Activated CD4-positive, alpha-beta memory T cell treated with anti-CD3 and anti-CD28 coated beads for 36 hours (primary cell): ENCODE measurements around the gene SALL2. TPM values are rescaled to one million over a fixed set of nuclear protein-coding genes. Genes with fewer than 3 reads are reported as not detected.

Experiments used
- CTCF ChIA-PET: fragments of 350-600 bp; sonication (Branson Sonifier 250); formaldehyde crosslinking; loops from one replicate; lab custom pipeline; 2021; ENCODE audit warnings: antibody characterized with exemption, inconsistent platforms; lab: Charles Lee
- POLR2A ChIA-PET: fragments of 350-600 bp; sonication (Branson Sonifier 250); formaldehyde crosslinking; loops from one replicate; lab custom pipeline; 2021; ENCODE audit warnings: antibody characterized with exemption; lab: Charles Lee
- DNase-seq: peaks from one replicate; pipeline ENCODE4 v3.0.0-alpha.2; 2020
- H3K27ac Mint-ChIP-seq: one replicate; pipeline ENCODE4 v1.8.0; 2021; ENCODE audit warnings: mixed read lengths
- H3K27me3 Mint-ChIP-seq: one replicate; pipeline ENCODE4 v1.8.0; 2021; ENCODE audit warnings: mixed read lengths
- H3K36me3 Mint-ChIP-seq: one replicate; pipeline ENCODE4 v1.8.0; 2021; ENCODE audit warnings: mixed read lengths
- H3K4me1 Mint-ChIP-seq: one replicate; pipeline ENCODE4 v1.8.0; 2021; ENCODE audit warnings: low read depth, mixed read lengths
- H3K4me3 Mint-ChIP-seq: one replicate; pipeline ENCODE4 v1.8.0; 2021; ENCODE audit warnings: mild to moderate bottlenecking, mixed read lengths
- H3K9me3 Mint-ChIP-seq: one replicate; pipeline ENCODE4 v1.8.0; 2021; ENCODE audit warnings: mixed read lengths
- intact Hi-C: fragments of 100-400 bp; cut with micrococcal nuclease; formaldehyde crosslinking; loops from one replicate; pipeline ENCODE4 v1.15.1; 2023
- total RNA-seq, 2 experiments: library from RNA; stranded (reverse); gene quantifications; one replicate each; pipeline ENCODE4 v1.2.3, GENCODE V29; 2021

The SALL2 gene
- total RNA-seq, 2 experiments from 2014 or later = 4.4 to 4.8 TPM

DNA sequence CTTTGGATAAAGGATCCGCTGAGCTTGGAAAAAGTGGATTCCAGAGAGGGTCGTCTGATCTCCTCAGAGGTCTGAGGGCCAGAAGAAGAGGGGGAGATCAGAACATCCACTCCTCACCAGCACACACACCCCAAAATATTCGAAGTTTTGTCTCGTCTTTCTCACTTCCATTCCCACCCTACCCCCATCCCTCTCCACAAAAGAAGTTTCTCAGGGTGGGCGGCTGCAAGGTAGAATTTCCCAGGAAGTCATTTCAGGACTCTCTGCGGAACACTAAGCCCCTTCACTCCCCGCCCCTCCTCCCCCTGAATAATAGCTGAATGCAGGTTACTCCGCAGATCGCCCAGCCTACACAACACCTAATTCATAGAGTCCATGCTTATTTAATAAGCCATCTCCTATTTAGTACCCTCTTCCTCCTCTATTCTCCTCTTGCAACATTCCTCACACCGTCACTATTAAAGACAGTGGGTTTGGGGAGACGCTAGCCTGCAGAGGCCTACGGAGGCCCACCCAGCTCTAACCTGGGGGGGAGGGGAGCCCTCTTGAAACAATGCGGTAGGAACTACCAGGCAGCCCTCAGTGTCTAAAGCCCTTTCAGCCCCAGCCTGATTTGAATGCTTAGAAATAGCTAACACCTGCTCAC, 649 bp upstream of the SALL2 start:
- intact Hi-C loops = loop anchor here (1.0 kb wide), 1 partner anchor 15 kb away; the partner anchor contains the start of gene METTL3
- peaks cover 10% of the 10 kb centered on the region for H3K4me1 Mint-ChIP-seq
- ChIA-PET CTCF (interaction anchor here (0.7 to 2.0 kb wide), 6 partner anchors 16 to 71 kb away, joined by 3 to 19 read pairs (median 6); partner anchors contain the start of genes CHD8 and METTL3), POLR2A (interaction anchor here (0.8 to 1.9 kb wide), 3 partner anchors 16 to 25 kb away, joined by 3 to 6 read pairs (median 3); partner anchors contain the start of gene METTL3)
- H3K36me3 Mint-ChIP-seq = no peaks in the 10 kb centered on the region
- no peak overlapping the region for H3K27ac Mint-ChIP-seq
- no peaks in the 10 kb centered on the region for H3K27me3 Mint-ChIP-seq
- H3K9me3 Mint-ChIP-seq = no peaks in the 10 kb centered on the region
- peak overlapping the region; percentile 77 for H3K4me3 Mint-ChIP-seq
- no peak for DNase-seq

DNA sequence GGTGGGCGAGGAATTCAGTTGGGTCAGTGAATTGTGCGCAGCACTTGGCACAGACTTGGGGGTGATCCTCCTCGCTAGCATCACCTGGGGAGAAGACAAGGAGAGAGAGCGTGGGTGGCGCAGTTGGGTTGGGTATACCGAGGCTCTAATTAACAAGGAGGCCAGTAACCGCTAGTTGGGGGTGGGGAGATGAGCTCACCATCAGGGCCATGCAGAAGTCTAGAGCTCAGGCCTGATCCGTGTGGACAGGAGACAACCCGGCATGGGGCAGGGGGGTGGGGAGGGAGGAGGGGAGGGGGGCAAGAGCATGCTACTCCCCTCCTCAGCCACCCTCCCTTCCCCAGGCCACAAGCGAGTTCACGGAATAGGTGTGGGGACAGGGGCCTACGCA, 580 bp downstream of the SALL2 start:
- Mint-ChIP-seq H3K27me3 (no peaks in the 10 kb centered on the region), H3K36me3 (no peaks in the 10 kb centered on the region), H3K27ac (no peak overlapping the region), H3K4me3 (peak overlapping the region; percentile 77), H3K9me3 (no peaks in the 10 kb centered on the region), H3K4me1 (peaks cover 10% of the 10 kb centered on the region)
- intact Hi-C loops = no loop called here
- peak; percentile 18 for DNase-seq
- ChIA-PET CTCF (interaction anchor here (0.6 to 2.0 kb wide), 6 partner anchors 14 to 1662 kb away, joined by 3 to 19 read pairs (median 6); partner anchors contain the start of genes CHD8 and METTL3), POLR2A (interaction anchor here (0.7 to 1.9 kb wide), 4 partner anchors 15 to 141 kb away, joined by 3 to 6 read pairs (median 3); partner anchors contain the start of gene METTL3)

- Mint-ChIP-seq H3K4me3 (peak overlapping the region; percentile 77), H3K27ac (no peak overlapping the region), H3K9me3 (no peaks in the 10 kb centered on the region), H3K4me1 (peaks cover 10% of the 10 kb centered on the region), H3K27me3 (no peaks in the 10 kb centered on the region), H3K36me3 (no peaks in the 10 kb centered on the region)
- ChIA-PET CTCF (interaction anchor here (0.6 to 2.0 kb wide), 4 partner anchors 9 to 1663 kb away, joined by 3 to 19 read pairs (median 3); no protein-coding TSS in a partner anchor), POLR2A (interaction anchor here (1.6 to 1.9 kb wide), 2 partner anchors 14 to 22 kb away, joined by 3 to 6 read pairs; partner anchors contain the start of gene METTL3)
- intact Hi-C loops = no loop called here
- DNase-seq = no peak
These were observed 1.3 kb downstream of the SALL2 start for GRCh38 chr14:21524575-21525490.

- Mint-ChIP-seq H3K4me3 (no peak overlapping the region), H3K27ac (no peak overlapping the region), H3K27me3 (no peaks in the 10 kb centered on the region), H3K4me1 (peaks cover 10% of the 10 kb centered on the region), H3K9me3 (no peaks in the 10 kb centered on the region), H3K36me3 (no peaks in the 10 kb centered on the region)
- POLR2A ChIA-PET = no interaction called here
- CTCF ChIA-PET = interaction anchor here (1.0 to 1.6 kb wide), 2 partner anchors 25 to 46 kb away, joined by 3 to 10 read pairs; partner anchors contain the start of gene TOX4
- DNase-seq = no peak
- intact Hi-C loops = no loop called here
These were observed 2.9 kb downstream of the SALL2 start for GRCh38 chr14:21523203-21523602.

DNA sequence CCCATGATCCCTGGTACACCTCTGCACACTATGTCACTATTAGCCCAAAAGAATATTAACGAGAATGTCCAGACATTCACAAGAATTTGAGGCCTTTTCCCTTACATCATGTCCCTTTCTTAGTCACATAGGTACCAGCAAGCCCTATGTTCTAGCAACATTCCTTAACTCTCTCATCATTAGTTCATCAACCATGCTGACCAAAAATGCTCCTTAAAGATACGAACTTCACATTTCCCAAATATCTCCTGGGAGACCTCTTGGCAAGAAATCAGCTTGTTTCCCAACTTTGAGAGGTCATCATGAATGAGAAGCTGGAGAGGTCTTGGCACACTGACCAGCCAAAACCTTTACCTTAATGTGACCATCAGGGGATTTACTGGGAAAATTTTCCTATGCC, 4.6 kb downstream of the SALL2 start:
- H3K27me3 Mint-ChIP-seq = no peaks in the 10 kb centered on the region
- DNase-seq = no peak
- intact Hi-C loops = no loop called here
- no peak overlapping the region for H3K4me3 Mint-ChIP-seq
- CTCF ChIA-PET = no interaction called here
- H3K9me3 Mint-ChIP-seq = no peaks in the 10 kb centered on the region
- peaks cover 4% of the 10 kb centered on the region for H3K4me1 Mint-ChIP-seq
- no peak overlapping the region for H3K27ac Mint-ChIP-seq
- no peaks in the 10 kb centered on the region for H3K36me3 Mint-ChIP-seq
- POLR2A ChIA-PET = interaction anchor here (0.7 kb wide), 1 partner anchor 11 kb away, joined by 3 read pairs; the partner anchor contains the start of gene METTL3

DNA sequence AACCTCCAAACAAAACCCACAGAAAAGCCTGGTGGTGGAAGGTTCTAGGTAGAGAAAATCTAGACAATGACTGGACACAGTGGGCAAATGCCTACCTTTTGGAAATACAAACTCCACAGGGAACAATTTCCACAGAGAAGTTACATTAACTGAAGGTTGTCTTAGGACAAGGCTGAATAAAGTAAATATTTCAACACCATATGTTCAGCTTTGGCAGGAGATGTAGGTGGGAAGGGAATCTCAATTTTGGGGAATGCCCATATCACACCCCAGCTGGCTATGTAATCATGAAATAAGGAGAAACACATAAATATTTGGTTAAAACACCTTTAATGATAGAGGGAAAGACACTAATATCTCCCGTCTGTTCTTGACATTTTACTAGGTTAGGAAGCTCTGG, 5.4 kb downstream of the SALL2 start:
- intact Hi-C loops = no loop called here
- ChIA-PET POLR2A (interaction anchor here (0.7 kb wide), 1 partner anchor 10 kb away, joined by 3 read pairs; the partner anchor contains the start of gene METTL3), CTCF (no interaction called here)
- no peaks in the 10 kb centered on the region for H3K36me3 Mint-ChIP-seq
- no peak overlapping the region for H3K4me3 Mint-ChIP-seq
- no peak overlapping the region for H3K27ac Mint-ChIP-seq
- no peak for DNase-seq
- H3K9me3 Mint-ChIP-seq = no peaks in the 10 kb centered on the region
- peaks cover 4% of the 10 kb centered on the region for H3K4me1 Mint-ChIP-seq
- no peaks in the 10 kb centered on the region for H3K27me3 Mint-ChIP-seq

- CTCF ChIA-PET = no interaction called here
- no peak overlapping the region for H3K27ac Mint-ChIP-seq
- no peak overlapping the region for H3K4me3 Mint-ChIP-seq
- DNase-seq = no peak
- intact Hi-C loops = no loop called here
- H3K36me3 Mint-ChIP-seq = no peaks in the 10 kb centered on the region
- no peaks in the 10 kb centered on the region for H3K9me3 Mint-ChIP-seq
- no peaks in the 10 kb centered on the region for H3K27me3 Mint-ChIP-seq
- POLR2A ChIA-PET = no interaction called here
- no peaks in the 10 kb centered on the region for H3K4me1 Mint-ChIP-seq
These were observed 7.4 kb downstream of the SALL2 start for GRCh38 chr14:21518725-21519124.

DNA sequence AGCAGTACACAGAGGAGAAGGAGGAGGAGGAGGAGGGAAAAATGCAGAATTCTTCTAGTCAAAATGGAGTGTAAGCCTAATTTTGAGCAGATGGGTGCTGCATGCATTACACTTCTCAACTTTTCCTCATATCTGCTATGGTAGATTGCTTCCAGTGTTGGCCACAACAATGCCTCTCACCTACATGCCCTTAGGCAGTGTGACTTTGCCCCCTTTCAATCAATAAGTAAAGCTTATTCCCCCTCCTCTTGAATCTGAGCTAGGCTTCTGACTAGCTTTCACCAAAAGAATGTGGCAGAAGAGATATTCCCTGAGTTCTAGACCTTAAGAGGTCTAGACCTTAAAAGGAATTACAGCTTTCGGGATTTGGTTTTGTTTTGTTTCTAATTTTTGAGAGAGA, 11.8 kb downstream of the SALL2 start:
- ChIA-PET POLR2A (no interaction called here), CTCF (interaction anchor here (1.8 kb wide), 1 partner anchor 16 kb away, joined by 9 read pairs; no protein-coding TSS in a partner anchor)
- no peaks in the 10 kb centered on the region for H3K27me3 Mint-ChIP-seq
- intact Hi-C loops = loop anchor here (5.0 kb wide), 1 partner anchor 43 kb away; no protein-coding TSS in a partner anchor
- H3K4me1 Mint-ChIP-seq = peaks cover 17% of the 10 kb centered on the region
- no peak overlapping the region for H3K4me3 Mint-ChIP-seq
- peaks cover 11% of the 10 kb centered on the region for H3K36me3 Mint-ChIP-seq
- no peak for DNase-seq
- no peak overlapping the region for H3K27ac Mint-ChIP-seq
- no peaks in the 10 kb centered on the region for H3K9me3 Mint-ChIP-seq

GRCh38 chr14:21510735-21511657, 15.2 kb downstream of the SALL2 start, which contains the start of gene METTL3:
TSS of gene METTL3 (minus strand) at chr14:21511340. CDS start at chr14:21511223, 117 bp downstream.
- ChIA-PET CTCF (interaction anchor here (0.9 to 4.0 kb wide), 8 partner anchors 12 to 126 kb away, joined by 3 to 54 read pairs (median 4); partner anchors contain the start of genes CHD8, RAB2B, SALL2 and TOX4), POLR2A (interaction anchor here (0.5 to 1.9 kb wide), 14 partner anchors 9 to 246 kb away, joined by 3 to 10 read pairs (median 4); partner anchors contain the start of genes CHD8, RAB2B, SALL2 and TOX4)
- DNase-seq = peak; percentile 96
- intact Hi-C loops = loop anchor here (1.0 to 5.0 kb wide), 8 partner anchors 15 to 1524 kb away; partner anchors contain the start of genes CHD8, HNRNPC, PSMB5 and SALL2
- Mint-ChIP-seq H3K27me3 (no peaks in the 10 kb centered on the region), H3K4me1 (peaks cover 39% of the 10 kb centered on the region), H3K9me3 (no peaks in the 10 kb centered on the region), H3K36me3 (peaks cover 21% of the 10 kb centered on the region), H3K27ac (peak within 1 kb of the TSS; percentile 96), H3K4me3 (peak within 1 kb of the TSS; percentile 99)

GRCh38 chr14:21509432-21510143, 16.6 kb downstream of the SALL2 start:
- Mint-ChIP-seq H3K36me3 (peaks cover 23% of the 10 kb centered on the region), H3K4me3 (peak overlapping the region; percentile 99), H3K4me1 (peaks cover 50% of the 10 kb centered on the region), H3K9me3 (no peaks in the 10 kb centered on the region), H3K27me3 (no peaks in the 10 kb centered on the region), H3K27ac (peak overlapping the region; percentile 96)
- CTCF ChIA-PET = interaction anchor here (1.9 to 4.0 kb wide), 3 partner anchors 10 to 54 kb away, joined by 11 to 54 read pairs (median 18); partner anchors contain the start of genes CHD8, RAB2B and TOX4
- no peak for DNase-seq
- intact Hi-C loops = loop anchor here (1.0 to 5.0 kb wide), 5 partner anchors 48 to 1525 kb away; partner anchors contain the start of genes HNRNPC and PSMB5
- POLR2A ChIA-PET = interaction anchor here (0.9 to 1.9 kb wide), 3 partner anchors 12 to 55 kb away, joined by 3 to 6 read pairs (median 3); partner anchors contain the start of gene SALL2
